SK-N-SH treated with all-trans-retinoic acid at 6 μM for 48 hours (cell line): ENCODE results near the gene COL21A1.

ENCODE experiments used
- ATAC-seq: fragments of 200-7000 bp; cut with Tn5 transposase; 3 replicates; pipeline ENCODE4 v1.9.1; 2020; ENCODE audit warnings: mild to moderate bottlenecking, moderate library complexity
- ARNTL ChIP-seq: fragments of 450-650 bp; formaldehyde crosslinking; IDR thresholded peaks from 2 replicates; pipeline ENCODE4 v1.5.0; 2020; ENCODE audit warnings: low read depth, mild to moderate bottlenecking, moderate library complexity, borderline replicate concordance
- BACH2 ChIP-seq: fragments of 250-450 bp; sonication (Bioruptor Pico); IDR thresholded peaks from 2 replicates; pipeline ENCODE4 v1.9.0; 2021; ENCODE audit warnings: mild to moderate bottlenecking, borderline replicate concordance
- CREB5 ChIP-seq: fragments of 250-450 bp; sonication (Bioruptor Pico); IDR thresholded peaks from 2 replicates; pipeline ENCODE4 v1.5.1; 2020; ENCODE audit warnings: low read depth, mild to moderate bottlenecking, moderate library complexity
- CSDC2 ChIP-seq: fragments of 250-450 bp; sonication (Bioruptor Pico); IDR thresholded peaks from 2 replicates; pipeline ENCODE4 v1.5.0; 2020; ENCODE audit warnings: mild to moderate bottlenecking, moderate library complexity
- CSRNP3 ChIP-seq: fragments of 250-450 bp; sonication (Bioruptor Pico); IDR thresholded peaks from 2 replicates; pipeline ENCODE4 v1.5.1; 2021; ENCODE audit warnings: mild to moderate bottlenecking, moderate library complexity
- ESRRG ChIP-seq: fragments of 250-450 bp; sonication (Bioruptor Pico); IDR thresholded peaks from 2 replicates; pipeline ENCODE4 v1.6.1; 2021; ENCODE audit warnings: mild to moderate bottlenecking
- GLIS3 ChIP-seq: fragments of 250-450 bp; sonication (Bioruptor Pico); IDR thresholded peaks from 2 replicates; pipeline ENCODE4 v1.5.0; 2020; ENCODE audit warnings: mild to moderate bottlenecking, moderate library complexity
- ISL1 ChIP-seq: fragments of 250-450 bp; sonication (Bioruptor Pico); IDR thresholded peaks from 2 replicates; pipeline ENCODE4 v2.1.2; 2022; ENCODE audit warnings: mild to moderate bottlenecking, moderate library complexity
- OSR1 ChIP-seq: fragments of 250-450 bp; sonication (Bioruptor Pico); IDR thresholded peaks from 2 replicates; pipeline ENCODE4 v1.8.0; 2022; ENCODE audit warnings: moderate library complexity, mild to moderate bottlenecking, inconsistent platforms
- PATZ1 ChIP-seq: fragments of 250-450 bp; sonication (Bioruptor Pico); IDR thresholded peaks from 2 replicates; pipeline ENCODE4 v1.8.0; 2020; ENCODE audit warnings: mild to moderate bottlenecking, moderate library complexity, borderline replicate concordance
- POU6F1 ChIP-seq: fragments of 250-450 bp; sonication (Bioruptor Pico); IDR thresholded peaks from 2 replicates; pipeline ENCODE4 v1.8.0; 2021; ENCODE audit warnings: low read depth, mild to moderate bottlenecking, moderate library complexity, borderline replicate concordance
- PPARA ChIP-seq: fragments of 250-450 bp; sonication (Bioruptor Pico); IDR thresholded peaks from 2 replicates; pipeline ENCODE4 v1.5.0; 2020; ENCODE audit warnings: mild to moderate bottlenecking, borderline replicate concordance
- RARB ChIP-seq: fragments of 250-450 bp; sonication (Bioruptor Pico); IDR thresholded peaks from 2 replicates; pipeline ENCODE4 v1.8.0; 2021; ENCODE audit warnings: mild to moderate bottlenecking, moderate library complexity
- SNAI2 ChIP-seq: fragments of 250-450 bp; sonication (Bioruptor Pico); IDR thresholded peaks from 2 replicates; pipeline ENCODE4 v1.5.0; 2020; ENCODE audit warnings: mild to moderate bottlenecking, moderate library complexity
- TCF4 ChIP-seq: fragments of 250-450 bp; sonication (Bioruptor Pico); IDR thresholded peaks from 2 replicates; pipeline ENCODE4 v1.8.0; 2021; ENCODE audit warnings: mild to moderate bottlenecking, moderate library complexity, borderline replicate concordance
- TOX ChIP-seq: fragments of 250-450 bp; sonication (Bioruptor Pico); IDR thresholded peaks from 2 replicates; pipeline ENCODE4 v1.8.0; 2021; ENCODE audit warnings: mild to moderate bottlenecking, moderate library complexity, borderline replicate concordance
- TSHZ2 ChIP-seq: fragments of 250-450 bp; sonication (Bioruptor Pico); IDR thresholded peaks from 2 replicates; pipeline ENCODE4 v1.5.0; 2020; ENCODE audit warnings: mild to moderate bottlenecking, moderate library complexity
- ZC3H10 ChIP-seq: fragments of 250-450 bp; sonication (Bioruptor Pico); IDR thresholded peaks from 2 replicates; pipeline ENCODE4 v1.5.1; 2021; ENCODE audit warnings: mild to moderate bottlenecking, moderate library complexity
- ZFP3 ChIP-seq: fragments of 250-450 bp; sonication (Bioruptor Pico); IDR thresholded peaks from 2 replicates; pipeline ENCODE4 v1.5.0; 2020; ENCODE audit warnings: mild to moderate bottlenecking, moderate library complexity
- ZFP30 ChIP-seq: fragments of 450-650 bp; formaldehyde crosslinking; IDR thresholded peaks from 2 replicates; pipeline ENCODE4 v1.5.0; 2022; ENCODE audit warnings: mild to moderate bottlenecking, moderate library complexity
- ZNF565 ChIP-seq: fragments of 450-650 bp; formaldehyde crosslinking; conservative IDR thresholded peaks from 2 replicates; pipeline ENCODE4 v1.5.0; 2020; ENCODE audit warnings: low read depth, mild to moderate bottlenecking, moderate library complexity
- ZNF70 ChIP-seq: fragments of 450-650 bp; formaldehyde crosslinking; IDR thresholded peaks from 2 replicates; pipeline ENCODE4 v1.5.0; 2020; ENCODE audit warnings: mild to moderate bottlenecking, moderate library complexity
- ZNF8 ChIP-seq: fragments of 450-650 bp; formaldehyde crosslinking; IDR thresholded peaks from 2 replicates; pipeline ENCODE4 v1.5.0; 2020; ENCODE audit warnings: mild to moderate bottlenecking, moderate library complexity

COL21A1 gene

GRCh38 chr6:56040889-56041301, 206.5 kb downstream of the COL21A1 start:
- ATAC-seq = peak; percentile 44; the same call in 1 of the 3 replicates
- TF ChIP-seq POU6F1 (CRISPR knock-in tag) (no peak), CSRNP3 (CRISPR knock-in tag) (no peak), CSDC2 (CRISPR knock-in tag) (no peak), ZFP30 (no peak), ARNTL (CRISPR knock-in tag) (no peak), ZC3H10 (CRISPR knock-in tag) (no peak), BACH2 (CRISPR knock-in tag) (no peak), RARB (CRISPR knock-in tag) (no peak), GLIS3 (no peak), ZNF565 (CRISPR knock-in tag) (no peak), ISL1 (CRISPR knock-in tag) (no peak), SNAI2 (no peak), PATZ1 (CRISPR knock-in tag) (no peak), ZNF70 (CRISPR knock-in tag) (no peak), ZNF8 (no peak)

GRCh38 chr6:56040223-56040622, 207.2 kb downstream of the COL21A1 start:
- TF ChIP-seq CREB5 (CRISPR knock-in tag) = no peak
- no peak for TF ChIP-seq ZNF8
- no peak for TF ChIP-seq PPARA (CRISPR knock-in tag)
- no peak for TF ChIP-seq ESRRG (CRISPR knock-in tag)
- TF ChIP-seq TOX = no peak
- no peak for TF ChIP-seq ZNF70 (CRISPR knock-in tag)
- no peak for TF ChIP-seq ARNTL (CRISPR knock-in tag)
- no peak for TF ChIP-seq POU6F1 (CRISPR knock-in tag)
- TF ChIP-seq ZFP30 = no peak
- no peak for TF ChIP-seq BACH2 (CRISPR knock-in tag)
- TF ChIP-seq ZFP3 (CRISPR knock-in tag) = no peak
- no peak for TF ChIP-seq TCF4 (CRISPR knock-in tag)
- no peak for TF ChIP-seq ISL1 (CRISPR knock-in tag)
- TF ChIP-seq ZC3H10 (CRISPR knock-in tag) = no peak
- no peak for TF ChIP-seq TSHZ2 (CRISPR knock-in tag)
- TF ChIP-seq CSRNP3 (CRISPR knock-in tag) = no peak
- TF ChIP-seq SNAI2 = no peak
- no peak for TF ChIP-seq OSR1
- TF ChIP-seq RARB (CRISPR knock-in tag) = no peak
- TF ChIP-seq, all 23 proteins: peak for 0
- 0 out of 3 replicates have a peak, but pooled peaks have one; percentile 26 for ATAC-seq
